Fibroblast of pulmonary artery (primary cell): ENCODE measurements around the gene MMADHC.

Experiments
- DNase-seq: peaks from one replicate; pipeline ENCODE4 v3.0.0-alpha.2; 2010; ENCODE audit warnings: low read depth
- H3K4me3 ChIP-seq: replicated peaks from 2 replicates; pipeline ENCODE4 v1.5.1; 2011; ENCODE audit warnings: low read depth, mild to moderate bottlenecking, control low read depth, low read length, moderate library complexity
- CTCF ChIP-seq: IDR thresholded peaks from 2 replicates; pipeline ENCODE4 v1.5.1; 2011; ENCODE audit warnings: mild to moderate bottlenecking, control low read depth, low read length, inconsistent platforms; ENCODE audit errors: missing control alignments

MMADHC gene

GRCh38 chr2:149579972-149580882 lies 7.3 kb downstream of the MMADHC start:
- no peak for TF ChIP-seq CTCF
- no peak overlapping the region for H3K4me3 ChIP-seq
- peak; percentile 18 for DNase-seq

GRCh38 chr2:149577269-149577668 lies 10.3 kb downstream of the MMADHC start:
- TF ChIP-seq CTCF: no peak
- no peak for DNase-seq
- no peak overlapping the region for H3K4me3 ChIP-seq

GRCh38 chr2:149575752-149576151 lies 11.8 kb downstream of the MMADHC start:
- TF ChIP-seq CTCF: no peak
- no peak overlapping the region for H3K4me3 ChIP-seq
- no peak for DNase-seq

GRCh38 chr2:149575277-149575676 lies 12.3 kb downstream of the MMADHC start:
- no peak for TF ChIP-seq CTCF
- H3K4me3 ChIP-seq: no peak overlapping the region
- DNase-seq: no peak

GRCh38 chr2:149573760-149574159 lies 13.8 kb downstream of the MMADHC start:
- no peak overlapping the region for H3K4me3 ChIP-seq
- peak; percentile 36 for TF ChIP-seq CTCF
- peak; percentile 16 for DNase-seq

- no peak overlapping the region for H3K4me3 ChIP-seq
- TF ChIP-seq CTCF: no peak
- DNase-seq: no peak
Observed at GRCh38 chr2:149572102-149572953, 15.2 kb downstream of the MMADHC start.
